Ishikawa (cell line): ENCODE measurements around the gene ARHGAP12.

Source experiments
- CEBPB ChIP-seq: IDR thresholded peaks from 2 replicates; pipeline ENCODE4 v1.6.1; 2012
- CREB1 ChIP-seq: IDR thresholded peaks from 2 replicates; pipeline ENCODE4 v1.6.1; 2012; ENCODE audit warnings: low read depth
- EGR1 ChIP-seq: IDR thresholded peaks from 2 replicates; pipeline ENCODE4 v1.6.1; 2012
- EP300 ChIP-seq: IDR thresholded peaks from 2 replicates; pipeline ENCODE4 v1.6.1; 2012; ENCODE audit warnings: borderline replicate concordance
- FOXM1 ChIP-seq: IDR thresholded peaks from 2 replicates; pipeline ENCODE4 v1.6.1; 2012; ENCODE audit warnings: low read depth, borderline replicate concordance
- MAX ChIP-seq: IDR thresholded peaks from 2 replicates; pipeline ENCODE4 v1.6.1; 2012
- NFIC ChIP-seq: IDR thresholded peaks from 2 replicates; pipeline ENCODE4 v1.6.1; 2012
- RAD21 ChIP-seq: IDR thresholded peaks from 2 replicates; pipeline ENCODE4 v1.6.1; 2012; ENCODE audit warnings: low read depth
- REST ChIP-seq: IDR thresholded peaks from 2 replicates; pipeline ENCODE4 v1.6.1; 2012; ENCODE audit warnings: low read depth, mild to moderate bottlenecking
- TAF1 ChIP-seq: IDR thresholded peaks from 2 replicates; pipeline ENCODE4 v1.6.1; 2012; ENCODE audit warnings: low read depth, mild to moderate bottlenecking
- TCF12 ChIP-seq: IDR thresholded peaks from 2 replicates; pipeline ENCODE4 v1.6.1; 2012; ENCODE audit warnings: low read depth
- TEAD4 ChIP-seq: IDR thresholded peaks from 2 replicates; pipeline ENCODE4 v1.6.1; 2012
- USF1 ChIP-seq: IDR thresholded peaks from 2 replicates; pipeline ENCODE4 v1.6.1; 2012
- YY1 ChIP-seq: IDR thresholded peaks from 2 replicates; pipeline ENCODE4 v1.6.1; 2012; ENCODE audit warnings: low read depth
- ZBTB7A ChIP-seq: IDR thresholded peaks from 2 replicates; pipeline ENCODE4 v1.6.1; 2012; ENCODE audit warnings: low read depth

Gene ARHGAP12

GRCh38 chr10:31912898-31913850 is 15.5 kb downstream of the ARHGAP12 start:
- TF ChIP-seq TCF12 (no peak), NFIC (no peak), YY1 (no peak), FOXM1 (no peak), ZBTB7A (no peak), EP300 (no peak), CREB1 (no peak), REST (no peak), MAX (no peak), EGR1 (no peak), CEBPB (no peak)

GRCh38 chr10:31912289-31912688 is 16.3 kb downstream of the ARHGAP12 start:
- no peak for TF ChIP-seq TCF12
- TF ChIP-seq NFIC: no peak
- no peak for TF ChIP-seq RAD21
- TF ChIP-seq YY1: no peak

GRCh38 chr10:31910016-31910415 is 18.6 kb downstream of the ARHGAP12 start:
- TF ChIP-seq EGR1 (no peak), YY1 (no peak), RAD21 (no peak), EP300 (no peak), REST (no peak), ZBTB7A (no peak), TAF1 (no peak), FOXM1 (no peak), CEBPB (no peak), USF1 (no peak), MAX (no peak), TCF12 (no peak), NFIC (no peak), CREB1 (no peak), TEAD4 (no peak)

GRCh38 chr10:31908157-31908556 is 20.5 kb downstream of the ARHGAP12 start:
- TF ChIP-seq NFIC (no peak), EP300 (no peak), ZBTB7A (no peak), CEBPB (no peak), RAD21 (no peak), MAX (no peak), FOXM1 (no peak), YY1 (no peak), EGR1 (no peak), CREB1 (no peak), TAF1 (no peak), TCF12 (no peak), TEAD4 (no peak), REST (no peak), USF1 (no peak)
